H9 (cell line): ENCODE data around the gene MTG2. TPM values are rescaled to one million over a fixed set of nuclear protein-coding genes. Genes with fewer than 3 reads are reported as not detected.
A peak's percentile ranks its signal among the peaks of the same experiment; 100 is the strongest.

Source experiments
- DNase-seq: peaks from one replicate; pipeline ENCODE4 v3.0.0-alpha.2; 2017
- H2AFZ ChIP-seq: one replicate; pipeline ENCODE4 v1.6.1; 2013; ENCODE audit warnings: mild to moderate bottlenecking, low read length, control low read depth, moderate library complexity
- H2AK5ac ChIP-seq: 2 replicates; pipeline ENCODE4 v1.6.1; 2013; ENCODE audit warnings: low read length, control low read depth, mixed read lengths; ENCODE audit not compliant: insufficient read length
- H2BK120ac ChIP-seq: one replicate; pipeline ENCODE4 v1.6.1; 2013; ENCODE audit warnings: low read depth, mild to moderate bottlenecking, low read length, control low read depth, inconsistent platforms; ENCODE audit not compliant: poor library complexity, severe bottlenecking
- H2BK12ac ChIP-seq: 2 replicates; pipeline ENCODE4 v1.6.1; 2013; ENCODE audit warnings: low read length, control low read depth, mixed read lengths, low read depth; ENCODE audit not compliant: insufficient read length
- H2BK15ac ChIP-seq: 2 replicates; pipeline ENCODE4 v1.6.1; 2013; ENCODE audit warnings: low read depth, low read length, control low read depth
- H2BK20ac ChIP-seq: one replicate; pipeline ENCODE4 v1.6.1; 2013; ENCODE audit warnings: low read depth, mild to moderate bottlenecking, low read length, control low read depth, inconsistent platforms; ENCODE audit not compliant: poor library complexity, severe bottlenecking
- H2BK5ac ChIP-seq: 2 replicates; pipeline ENCODE4 v1.6.1; 2013; ENCODE audit warnings: low read length, control low read depth, mixed read lengths; ENCODE audit not compliant: insufficient read length
- H3K14ac ChIP-seq: 2 replicates; pipeline ENCODE4 v1.6.1; 2013; ENCODE audit warnings: low read length, control low read depth; ENCODE audit not compliant: insufficient read depth
- H3K18ac ChIP-seq: 2 replicates; pipeline ENCODE4 v1.6.1; 2013; ENCODE audit warnings: low read depth, mild to moderate bottlenecking, mixed read lengths, low read length, control low read depth; ENCODE audit not compliant: insufficient read length
- H3K23ac ChIP-seq: 2 replicates; pipeline ENCODE4 v1.6.1; 2013; ENCODE audit warnings: low read length, control low read depth, mixed read lengths, low read depth; ENCODE audit not compliant: insufficient read length
- H3K23me2 ChIP-seq: 2 replicates; pipeline ENCODE4 v1.6.1; 2013; ENCODE audit warnings: low read depth, mild to moderate bottlenecking, mixed read lengths, low read length, control low read depth; ENCODE audit not compliant: insufficient read length, poor library complexity, severe bottlenecking
- H3K27ac ChIP-seq: 2 replicates; pipeline ENCODE4 v1.5.1; 2013; ENCODE audit warnings: low read length, control low read depth, mixed read lengths, low read depth; ENCODE audit not compliant: insufficient read length
- H3K27me3 ChIP-seq: 2 replicates; pipeline ENCODE4 v1.6.1; 2013; ENCODE audit warnings: low read length, control low read depth, inconsistent platforms; ENCODE audit not compliant: insufficient read depth
- H3K4ac ChIP-seq: 2 replicates; pipeline ENCODE4 v1.6.1; 2013; ENCODE audit warnings: low read depth, mild to moderate bottlenecking, control low read depth, inconsistent platforms, low read length, moderate library complexity
- H3K4me1 ChIP-seq: 2 replicates; pipeline ENCODE4 v1.6.1; 2013; ENCODE audit warnings: low read length, control low read depth, inconsistent platforms; ENCODE audit not compliant: insufficient read depth
- H3K4me2 ChIP-seq: 2 replicates; pipeline ENCODE4 v1.6.1; 2013; ENCODE audit warnings: low read length, control low read depth, mixed read lengths; ENCODE audit not compliant: insufficient read length, insufficient read depth
- H3K56ac ChIP-seq: 2 replicates; pipeline ENCODE4 v1.6.1; 2013; ENCODE audit warnings: low read depth, mild to moderate bottlenecking, mixed read lengths, low read length, control low read depth; ENCODE audit not compliant: insufficient read length
- H3K79me1 ChIP-seq: 2 replicates; pipeline ENCODE4 v1.6.1; 2013; ENCODE audit warnings: low read depth, mild to moderate bottlenecking, moderate library complexity, low read length, control low read depth, inconsistent platforms; ENCODE audit not compliant: insufficient read depth, poor library complexity, severe bottlenecking
- H3K79me2 ChIP-seq: 2 replicates; pipeline ENCODE4 v1.6.1; 2013; ENCODE audit warnings: low read length, control low read depth, inconsistent platforms; ENCODE audit not compliant: insufficient read depth
- H3K9ac ChIP-seq: 2 replicates; pipeline ENCODE4 v1.6.1; 2013; ENCODE audit warnings: low read length, control low read depth, mixed read lengths; ENCODE audit not compliant: insufficient read length; ENCODE audit errors: extremely low read depth
- H3K9me3 ChIP-seq: one replicate; pipeline ENCODE4 v1.6.1; 2013; ENCODE audit warnings: low read depth, low read length, inconsistent platforms; ENCODE audit not compliant: control insufficient read depth
- H3T11ph ChIP-seq: one replicate; pipeline ENCODE4 v1.6.1; 2013; ENCODE audit warnings: mild to moderate bottlenecking, low read length, control low read depth, inconsistent platforms
- H4K20me1 ChIP-seq: one replicate; pipeline ENCODE4 v1.6.1; 2013; ENCODE audit not compliant: control insufficient read depth, insufficient read length, insufficient read depth
- H4K5ac ChIP-seq: 2 replicates; pipeline ENCODE4 v1.6.1; 2013; ENCODE audit warnings: low read depth, mild to moderate bottlenecking, mixed read lengths, low read length, control low read depth; ENCODE audit not compliant: insufficient read length
- H4K8ac ChIP-seq: replicated peaks from 2 replicates; pipeline ENCODE4 v1.6.1; 2013; ENCODE audit warnings: low read length, control low read depth, mixed read lengths, low read depth; ENCODE audit not compliant: insufficient read length
- H4K91ac ChIP-seq: 2 replicates; pipeline ENCODE4 v1.6.1; 2013; ENCODE audit warnings: low read depth, mild to moderate bottlenecking, moderate library complexity, mixed read lengths, low read length, control low read depth; ENCODE audit not compliant: insufficient read length
- H3K27ac Mint-ChIP-seq, 3 experiments: 2 replicates in 2 of 3; 3 replicates in 1 of 3; pipeline ENCODE4 v1.8.0; 2020 to 2021; ENCODE audit warnings: mixed read lengths in 3 of 3, mild to moderate bottlenecking in 1 of 3, moderate library complexity in 1 of 3
- H3K27me3 Mint-ChIP-seq: 2 replicates; pipeline ENCODE4 v1.8.0; 2021; ENCODE audit warnings: low read depth, mild to moderate bottlenecking, moderate library complexity, mixed read lengths
- H3K36me3 Mint-ChIP-seq, 3 experiments: 2 replicates in 2 of 3; 3 replicates in 1 of 3; pipeline ENCODE4 v1.8.0; 2020 to 2021; ENCODE audit warnings: low read depth in 3 of 3, mixed read lengths in 3 of 3; ENCODE audit not compliant: insufficient read depth in 1 of 3
- H3K4me1 Mint-ChIP-seq, 2 experiments: 2 replicates each; pipeline ENCODE4 v1.8.0; 2020; ENCODE audit warnings: mixed read lengths in 2 of 2
- H3K4me3 Mint-ChIP-seq, 2 experiments: 2 replicates in 1 of 2; 3 replicates in 1 of 2; pipeline ENCODE4 v1.8.0; 2020 to 2021; ENCODE audit warnings: mild to moderate bottlenecking in 2 of 2, mixed read lengths in 2 of 2, moderate library complexity in 1 of 2
- H3K9me3 Mint-ChIP-seq, 2 experiments: 2 replicates in 1 of 2; 3 replicates in 1 of 2; pipeline ENCODE4 v1.8.0; 2020; ENCODE audit warnings: mild to moderate bottlenecking in 2 of 2, mixed read lengths in 2 of 2, moderate library complexity in 1 of 2
- CTCF ChIP-seq: fragments of 200-600 bp; sonication (generic); conservative IDR thresholded peaks from 3 replicates; pipeline ENCODE4 v1.8.0; 2021; ENCODE audit warnings: antibody characterized with exemption, mild to moderate bottlenecking
- WGBS: extraction: QIAGEN DNeasy Blood & Tissue Kit; methylation state at CpG from one replicate; pipeline ENCODE4 v1.1.7; 2013; ENCODE audit warnings: missing lambda C conversion rate, low lambda C conversion rate, mixed read lengths; ENCODE audit not compliant: insufficient read length; ENCODE audit errors: extremely low coverage; 5-methylcytosine and 5-hydroxymethylcytosine counted together
- total RNA-seq: library from RNA; stranded (reverse); gene quantifications from 2 replicates; pipeline ENCODE4 v1.2.1, GENCODE V29; 2021

Gene MTG2
- total RNA-seq, 1 experiment from 2014 or later, result 25.1 TPM

GRCh38 chr20:62236200-62236599 lies 53.4 kb downstream of the MTG2 start:
- Histone ChIP-seq H3K18ac (peak overlapping the region; percentile 49), H3K79me2 (peaks cover 7% of the 10 kb centered on the region; the same call in 1 of the 2 replicates), H4K5ac (no peak overlapping the region), H3K4me1 (no peaks in the 10 kb centered on the region), H3K14ac (0 out of 2 replicates have a peak overlapping the region, but pooled peaks have one; percentile 13), H3K79me1 (peaks cover 2% of the 10 kb centered on the region), H2BK12ac (no peak overlapping the region), H2AK5ac (no peak overlapping the region), H2BK20ac (no peak overlapping the region), H2BK5ac (no peak overlapping the region), H3T11ph (no peak overlapping the region), H3K27me3 (no peaks in the 10 kb centered on the region), H3K4ac (no peak overlapping the region), H2BK120ac (no peak overlapping the region), H2AFZ (no peak overlapping the region), H3K23ac (no peak overlapping the region), H3K4me2 (no peak overlapping the region), H4K91ac (no peak overlapping the region), H3K9ac (no peak overlapping the region), H4K8ac (no peak overlapping the region), H4K20me1 (no peaks in the 10 kb centered on the region), H3K23me2 (peaks cover 7% of the 10 kb centered on the region), H3K27ac (no peak overlapping the region), H3K56ac (no peak overlapping the region), H2BK15ac (no peak overlapping the region), H3K9me3 (no peaks in the 10 kb centered on the region)
- Mint-ChIP-seq H3K9me3 (peaks cover 0 to 3% of the 10 kb centered on the region in 2 experiments; a peak in 2 of 5 replicates), H3K27ac (no peak overlapping the region), H3K36me3 (peaks cover 0 to 7% (median 5%) of the 10 kb centered on the region in 3 experiments; a peak in 5 of 7 replicates), H3K27me3 (peaks cover 12% of the 10 kb centered on the region), H3K4me1 (peaks cover 14 to 26% of the 10 kb centered on the region in 2 experiments), H3K4me3 (no peak overlapping the region)
- WGBS, result no CpG with 5 or more reads among the region's 6 CpGs
- DNase-seq, result no peak
- TF ChIP-seq CTCF, result no peak
